Neural cell (in vitro differentiated cells): ENCODE data around the gene GALNT2.

ENCODE experiments used
- CTCF ChIP-seq: fragments of 450-650 bp; IDR thresholded peaks from 2 replicates; pipeline ENCODE4 v1.5.1; 2014; ENCODE audit warnings: antibody characterized with exemption, mild to moderate bottlenecking, moderate library complexity; ENCODE audit not compliant: poor library complexity, severe bottlenecking
- EZH2 ChIP-seq: fragments of 200-600, 300-800 bp; shearing (Covaris generic), sonication (generic); IDR thresholded peaks from 2 replicates; pipeline ENCODE4 v1.6.1; 2014; ENCODE audit warnings: antibody characterized with exemption, low read length, borderline replicate concordance, mild to moderate bottlenecking; ENCODE audit not compliant: insufficient read depth, poor library complexity, severe bottlenecking
- SMC3 ChIP-seq: fragments of 450-650 bp; conservative IDR thresholded peaks from 2 replicates; pipeline ENCODE4 v1.6.1; 2014; ENCODE audit warnings: antibody characterized with exemption, mild to moderate bottlenecking, moderate library complexity; ENCODE audit not compliant: poor library complexity

- no peak for TF ChIP-seq CTCF
- no peak for TF ChIP-seq EZH2
- no peak for TF ChIP-seq SMC3
Observed at GRCh38 chr1:230054092-230054749, 12.8 kb upstream of the GALNT2 start.
